LNCAP (cell line): Measurements from ENCODE around the gene ZNF287.
A peak's percentile ranks its signal among the peaks of the same experiment; 100 is the strongest.

Source experiments
- CTCF ChIP-seq: fragments of 450-650 bp; IDR thresholded peaks from 2 replicates; pipeline ENCODE4 v1.5.1; 2017; ENCODE audit warnings: mild to moderate bottlenecking

Gene ZNF287

GRCh38 chr17:16568541-16569357, at the start of gene ZNF287:
Gene ZNF287, minus strand, starts transcription at chr17:16569204. Its CDS starts 1,473 bp downstream, at chr17:16567731.
- no peak for TF ChIP-seq CTCF

- no peak for TF ChIP-seq CTCF
These were observed 48.6 kb upstream of the ZNF287 start for GRCh38 chr17:16617481-16618060.

GRCh38 chr17:16599537-16599936, 30.5 kb upstream of the ZNF287 start:
- TF ChIP-seq CTCF = no peak

- no peak for TF ChIP-seq CTCF
These were observed 24.5 kb upstream of the ZNF287 start for GRCh38 chr17:16593356-16594102.

GRCh38 chr17:16589097-16589969, 20.3 kb upstream of the ZNF287 start:
- TF ChIP-seq CTCF = peak; percentile 99

- TF ChIP-seq CTCF = no peak
These were observed 16.8 kb upstream of the ZNF287 start for GRCh38 chr17:16585796-16586195.
